Fibroblast of the aortic adventitia (primary cell): Measurements from ENCODE around the gene XRRA1. TPM values are rescaled to one million over a fixed set of nuclear protein-coding genes. Genes with fewer than 3 reads are reported as not detected.
A peak's percentile ranks its signal among the peaks of the same experiment; 100 is the strongest.

Experiments used
- DNase-seq: peaks from one replicate; pipeline ENCODE4 v3.0.0-alpha.2; 2010; ENCODE audit warnings: low read depth
- H3K4me3 ChIP-seq: 2 replicates; pipeline ENCODE4 v1.5.1; 2011; ENCODE audit warnings: low read depth, mild to moderate bottlenecking, control low read depth, low read length, moderate library complexity
- total RNA-seq: library from RNA; depleted of rRNA; stranded (reverse); fragments of >200 nt; gene quantifications from 2 replicates; pipeline ENCODE4 v1.2.3, GENCODE V29; 2012; ENCODE audit warnings: low replicate concordance
- TF ChIP-seq, protein P1 (sequence below): IDR thresholded peaks from 2 replicates; pipeline ENCODE4 v1.5.1; 2011; ENCODE audit warnings: mild to moderate bottlenecking, low read length, control low read depth, inconsistent platforms; ENCODE audit not compliant: insufficient read depth

XRRA1 gene
- total RNA-seq, 1 donor: 14.5 TPM

DNA sequence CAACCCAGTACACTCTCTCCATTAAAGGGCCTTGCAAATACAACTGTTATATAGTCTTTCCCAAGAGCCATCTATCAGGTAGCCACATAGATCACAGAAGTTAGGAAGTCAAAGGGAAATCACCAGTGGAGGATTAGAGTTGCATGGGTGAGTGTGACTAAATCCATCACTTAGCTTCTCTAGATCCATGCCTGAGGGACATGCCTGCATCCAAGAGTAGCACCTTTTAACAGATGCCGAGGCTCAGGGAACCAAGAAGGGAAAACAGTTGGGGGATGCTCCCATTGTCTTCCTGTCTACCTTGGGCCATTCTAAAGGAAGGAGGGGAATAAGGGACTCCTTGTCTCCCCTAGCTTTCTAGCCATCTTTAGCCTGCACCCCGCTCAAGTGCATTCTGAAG is 77.9 kb downstream of the XRRA1 start:
- DNase-seq: peak; percentile 19
- TF ChIP-seq, protein P1, sequence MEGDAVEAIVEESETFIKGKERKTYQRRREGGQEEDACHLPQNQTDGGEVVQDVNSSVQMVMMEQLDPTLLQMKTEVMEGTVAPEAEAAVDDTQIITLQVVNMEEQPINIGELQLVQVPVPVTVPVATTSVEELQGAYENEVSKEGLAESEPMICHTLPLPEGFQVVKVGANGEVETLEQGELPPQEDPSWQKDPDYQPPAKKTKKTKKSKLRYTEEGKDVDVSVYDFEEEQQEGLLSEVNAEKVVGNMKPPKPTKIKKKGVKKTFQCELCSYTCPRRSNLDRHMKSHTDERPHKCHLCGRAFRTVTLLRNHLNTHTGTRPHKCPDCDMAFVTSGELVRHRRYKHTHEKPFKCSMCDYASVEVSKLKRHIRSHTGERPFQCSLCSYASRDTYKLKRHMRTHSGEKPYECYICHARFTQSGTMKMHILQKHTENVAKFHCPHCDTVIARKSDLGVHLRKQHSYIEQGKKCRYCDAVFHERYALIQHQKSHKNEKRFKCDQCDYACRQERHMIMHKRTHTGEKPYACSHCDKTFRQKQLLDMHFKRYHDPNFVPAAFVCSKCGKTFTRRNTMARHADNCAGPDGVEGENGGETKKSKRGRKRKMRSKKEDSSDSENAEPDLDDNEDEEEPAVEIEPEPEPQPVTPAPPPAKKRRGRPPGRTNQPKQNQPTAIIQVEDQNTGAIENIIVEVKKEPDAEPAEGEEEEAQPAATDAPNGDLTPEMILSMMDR: no peak
- no peak overlapping the region for H3K4me3 ChIP-seq

DNA sequence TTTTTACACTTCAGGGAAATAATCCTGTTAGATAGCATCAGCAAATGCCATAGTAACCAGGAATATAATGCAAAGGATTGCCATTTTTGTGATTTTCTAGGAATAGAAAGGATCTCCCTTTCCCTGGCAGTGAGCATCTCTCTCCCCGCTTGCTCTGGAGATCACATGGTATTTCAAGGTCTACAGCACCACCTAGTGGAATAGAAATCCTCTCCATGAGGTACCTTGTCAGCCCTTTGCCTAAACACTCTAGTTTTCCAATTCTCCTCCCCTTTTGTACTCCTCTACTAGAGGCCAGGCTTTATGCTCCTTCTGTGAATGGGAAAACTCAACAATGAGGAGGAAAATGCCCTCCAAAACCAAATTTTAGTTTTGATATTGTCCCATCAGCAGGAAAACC is 78.4 kb downstream of the XRRA1 start:
- DNase-seq: peak; percentile 64
- no peak overlapping the region for H3K4me3 ChIP-seq
- TF ChIP-seq, protein P1: peak; percentile 37

DNA sequence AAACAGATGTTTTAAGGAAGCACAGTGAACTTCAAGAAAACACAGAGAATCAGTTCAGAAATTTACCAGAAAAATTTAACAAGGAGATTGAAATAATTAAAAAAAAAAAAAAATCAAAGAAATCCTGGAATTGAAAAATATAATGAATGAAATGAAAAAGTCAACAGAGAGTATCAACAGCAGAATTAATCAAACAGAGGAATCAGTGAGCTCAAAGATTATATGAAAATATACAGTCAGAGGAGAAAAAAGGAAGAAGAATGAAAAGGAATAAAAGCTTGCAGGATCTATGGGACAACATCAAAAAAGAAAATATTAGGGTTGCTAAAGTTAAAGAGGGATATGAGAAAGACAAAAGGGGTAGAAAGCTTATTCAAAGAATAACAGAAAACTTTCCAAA is 82.3 kb downstream of the XRRA1 start:
- no peak overlapping the region for H3K4me3 ChIP-seq
- TF ChIP-seq, protein P1: no peak
- DNase-seq: no peak

DNA sequence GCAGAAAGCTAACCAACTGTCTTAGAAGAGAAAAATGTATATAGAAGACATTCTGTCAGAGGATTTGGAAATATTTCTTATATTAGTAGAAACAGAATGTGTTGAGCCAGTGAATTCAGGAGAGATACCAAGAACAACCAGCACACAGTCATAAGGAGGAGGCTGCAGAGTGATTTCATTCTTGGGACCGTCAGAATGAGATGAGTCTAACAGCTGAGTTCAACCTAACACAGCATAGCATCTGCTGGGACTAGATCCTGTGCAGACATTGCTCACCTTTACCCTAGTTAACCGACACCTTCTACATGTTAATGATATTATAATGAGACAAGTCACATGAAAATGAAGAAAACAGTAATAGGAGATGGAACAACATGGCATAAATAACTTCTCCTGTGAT is 85.5 kb downstream of the XRRA1 start:
- TF ChIP-seq, protein P1: no peak

DNA sequence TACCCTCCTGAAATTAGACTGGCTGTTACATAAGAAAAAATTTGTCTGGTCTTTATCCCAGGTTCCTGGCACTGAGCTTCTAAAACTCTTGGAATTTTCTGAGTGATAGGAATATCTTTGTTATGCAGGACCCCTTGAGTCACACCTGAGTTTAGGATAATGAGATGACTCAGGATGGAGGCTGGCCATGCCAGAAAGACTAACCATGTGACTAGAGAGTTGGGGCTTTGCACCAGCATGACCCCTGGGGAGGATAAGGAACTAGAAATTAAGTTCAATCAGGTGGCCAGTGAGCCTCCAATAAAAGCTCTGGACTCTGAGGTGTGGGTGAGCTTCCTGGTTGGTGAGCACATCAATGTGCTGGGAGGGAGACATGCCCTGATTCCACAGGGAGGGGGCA is 88.1 kb downstream of the XRRA1 start:
- DNase-seq: no peak
- no peak overlapping the region for H3K4me3 ChIP-seq
- TF ChIP-seq, protein P1: no peak

More for the DNA sequence above, 85.5 kb downstream of the XRRA1 start:
- no peak for DNase-seq
- no peak overlapping the region for H3K4me3 ChIP-seq

DNA sequence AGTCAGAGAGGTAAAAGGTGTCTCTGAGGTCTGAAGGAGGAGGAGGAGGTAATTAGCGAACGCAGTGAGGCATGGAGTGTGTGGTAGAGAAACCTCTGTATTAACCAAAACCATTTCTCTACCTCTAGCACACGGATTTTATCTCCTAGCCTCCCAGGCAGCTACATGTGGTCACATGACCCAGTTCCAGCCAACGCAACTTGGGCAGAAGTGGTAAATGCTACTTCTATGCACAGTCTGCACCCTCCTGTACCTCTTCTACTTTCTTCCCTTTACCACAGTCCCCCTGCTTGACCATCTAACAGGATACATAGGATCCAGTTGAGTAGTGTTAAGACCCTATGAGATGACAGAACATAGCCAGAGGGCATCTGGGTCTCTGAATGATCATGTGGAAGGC is 95.7 kb downstream of the XRRA1 start:
- DNase-seq: no peak
- no peak overlapping the region for H3K4me3 ChIP-seq
- TF ChIP-seq, protein P1: no peak
